ENCODE measurements around the gene OR1F1. TPM values are rescaled to one million over a fixed set of nuclear protein-coding genes. Genes with fewer than 3 reads are reported as not detected.

The OR1F1 gene
- total and polyA plus RNA-seq, 9 of the 15 experiments (the other 6 are each of a cell fraction or from before 2014, with no cell fraction given), result 0.15 to 0.61 (median 0.35) TPM; not detected in 3

DNA sequence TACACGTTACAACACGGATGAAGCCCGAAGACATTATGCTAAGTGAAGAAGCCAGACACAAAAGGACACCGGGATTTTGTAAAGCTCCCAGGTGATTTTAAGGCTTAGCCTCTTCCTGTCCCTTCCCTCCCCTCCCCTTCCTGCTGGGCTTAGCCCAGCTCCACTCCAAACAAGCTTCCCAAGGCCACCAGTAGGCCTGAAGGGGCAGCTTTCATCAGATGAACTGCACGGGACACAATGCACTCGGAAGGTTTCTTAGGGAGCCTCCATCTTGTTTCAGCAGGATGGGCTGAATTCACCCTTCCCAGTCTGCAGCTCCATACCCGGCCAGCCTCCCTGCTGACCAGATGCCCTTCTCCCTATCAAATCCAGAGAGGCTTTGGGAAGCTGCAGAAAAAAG, 58.0 kb downstream of the OR1F1 start:
- Histone ChIP-seq H3K27me3 (ENCODE audit: control insufficient read depth in 2 of 2, insufficient read depth in 2 of 2, low read length in 2 of 2) (peaks cover 34 to 65% of the 10 kb centered on the region in 2 experiments), H3K4me1 (replicated peaks in 1 of 2; ENCODE audit: control insufficient read depth in 2 of 2, insufficient read depth in 2 of 2, low read length in 2 of 2) (peaks cover 0 to 5% of the 10 kb centered on the region in 2 experiments; a peak in 1 of 5 replicates), H3K27ac (ENCODE audit: extremely low read depth, low read depth, low read length) (no peak overlapping the region), H3K36me3 (ENCODE audit: control insufficient read depth, insufficient read depth, low read length) (no peaks in the 10 kb centered on the region), H3K4me3 (no peak overlapping the region), H3K79me2 (ENCODE audit: control insufficient read depth, insufficient read depth, low read length) (no peaks in the 10 kb centered on the region), H3K4me2 (ENCODE audit: insufficient read depth, low read length) (no peak overlapping the region), H2AFZ (ENCODE audit: low read depth, low read length) (no peak overlapping the region), H4K20me1 (replicated peaks; ENCODE audit: control insufficient read depth, insufficient read depth, low read length) (no peaks in the 10 kb centered on the region), H3K9me1 (ENCODE audit: control insufficient read depth, insufficient read depth, low read length) (no peaks in the 10 kb centered on the region), H3K9ac (ENCODE audit: insufficient read depth in 1 of 2, low read depth in 2 of 2, low read length in 2 of 2) (no peak overlapping the region), H3K9me3 (replicated peaks; ENCODE audit: control insufficient read depth, insufficient read depth, low read depth, low read length) (peaks cover 4% of the 10 kb centered on the region)
- TF ChIP-seq SMAD3 (CRISPR knock-in tag; conservative IDR thresholded peaks at IDR 0.05) (no peak), YY1 (IDR thresholded peaks at IDR 0.05; ENCODE audit: borderline replicate concordance in 1 of 3, control insufficient read depth in 1 of 3, extremely low read depth in 1 of 3, insufficient read depth in 3 of 3, insufficient read length in 1 of 3, insufficient replicate concordance in 2 of 3, low read depth in 1 of 3, low read length in 2 of 3) (peak in 1 of 3 experiments; percentile 22)
- ChIA-PET POLR2A (interaction anchor here (1.2 kb wide), 1 partner anchor 17 kb away, joined by 6 read pairs; no protein-coding TSS in a partner anchor), CTCF (ENCODE audit: low intra/inter-chr PET ratio) (no interaction called here)
- no TSS peak for BruUV-seq (replicated peaks)
- no peak for DNase-seq (ENCODE audit: extremely low read depth in 1 of 4, low spot score in 3 of 4)
- in situ Hi-C loops (cut with MboI), result no loop called here
- FAIRE-seq, result no peak
- WGBS (ENCODE audit: insufficient coverage, low coverage, missing lambda C conversion rate), result 15% methylated on average over 7 of the region's 7 CpGs
- peak; percentile 48 for ATAC-seq
- intact Hi-C loops (cut with micrococcal nuclease), result no loop called here

DNA sequence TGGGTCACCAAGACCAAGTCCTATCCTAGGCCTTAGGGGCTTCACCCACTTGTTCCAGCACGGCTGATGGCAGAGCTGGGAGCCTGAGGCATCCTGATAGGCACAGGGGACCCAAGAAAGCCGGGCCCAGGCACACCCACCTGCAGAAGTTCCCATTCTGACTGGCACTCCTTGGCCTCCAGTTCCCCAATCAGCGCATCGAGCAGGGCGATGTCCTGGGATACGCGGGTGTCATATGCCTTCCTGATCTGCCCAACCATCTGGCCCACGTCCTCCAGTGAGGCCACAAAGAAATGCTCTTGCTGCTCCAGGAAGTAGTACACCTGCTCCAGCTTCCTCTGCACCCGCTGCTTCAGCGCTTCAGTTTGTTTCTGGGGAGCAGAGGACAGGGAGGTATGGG, 58.9 kb downstream of the OR1F1 start:
- TF ChIP-seq KLF10 (CRISPR knock-in tag; IDR thresholded peaks at IDR 0.05), result no peak
- TF ChIP-seq, protein P1, sequence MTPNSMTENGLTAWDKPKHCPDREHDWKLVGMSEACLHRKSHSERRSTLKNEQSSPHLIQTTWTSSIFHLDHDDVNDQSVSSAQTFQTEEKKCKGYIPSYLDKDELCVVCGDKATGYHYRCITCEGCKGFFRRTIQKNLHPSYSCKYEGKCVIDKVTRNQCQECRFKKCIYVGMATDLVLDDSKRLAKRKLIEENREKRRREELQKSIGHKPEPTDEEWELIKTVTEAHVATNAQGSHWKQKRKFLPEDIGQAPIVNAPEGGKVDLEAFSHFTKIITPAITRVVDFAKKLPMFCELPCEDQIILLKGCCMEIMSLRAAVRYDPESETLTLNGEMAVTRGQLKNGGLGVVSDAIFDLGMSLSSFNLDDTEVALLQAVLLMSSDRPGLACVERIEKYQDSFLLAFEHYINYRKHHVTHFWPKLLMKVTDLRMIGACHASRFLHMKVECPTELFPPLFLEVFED (CRISPR knock-in tag; conservative IDR thresholded peaks at IDR 0.05), result no peak
- no peak for TF ChIP-seq NFE2 (IDR thresholded peaks at IDR 0.05; ENCODE audit: low read depth)
- TF ChIP-seq RBM34 (IDR thresholded peaks at IDR 0.05; ENCODE audit: borderline replicate concordance, insufficient read depth, low read length), result no peak
- TF ChIP-seq, protein P2, sequence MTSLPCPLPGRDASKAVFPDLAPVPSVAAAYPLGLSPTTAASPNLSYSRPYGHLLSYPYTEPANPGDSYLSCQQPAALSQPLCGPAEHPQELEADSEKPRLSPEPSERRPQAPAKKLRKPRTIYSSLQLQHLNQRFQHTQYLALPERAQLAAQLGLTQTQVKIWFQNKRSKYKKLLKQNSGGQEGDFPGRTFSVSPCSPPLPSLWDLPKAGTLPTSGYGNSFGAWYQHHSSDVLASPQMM (CRISPR knock-in tag; IDR thresholded peaks at IDR 0.05), result no peak
- no peak for TF ChIP-seq ESRRB (CRISPR knock-in tag; IDR thresholded peaks at IDR 0.05; ENCODE audit: borderline replicate concordance)
- TF ChIP-seq SUPT5H (IDR thresholded peaks at IDR 0.05), result no peak
- no peak for TF ChIP-seq STAT5B (CRISPR knock-in tag; IDR thresholded peaks at IDR 0.05)
- no peak for TF ChIP-seq ZNF324 (CRISPR knock-in tag; IDR thresholded peaks at IDR 0.05)
- ChIA-PET CTCF (ENCODE audit: low intra/inter-chr PET ratio) (no interaction called here), POLR2A (no interaction called here)
- DNase-seq (ENCODE audit: extremely low read depth in 1 of 4, low spot score in 3 of 4) (no peak), FAIRE-seq (no peak), ATAC-seq (no peak)
- BruUV-seq (replicated peaks), result no TSS peak
- Histone ChIP-seq H3K36me3 (ENCODE audit: control insufficient read depth, insufficient read depth, low read length) (no peaks in the 10 kb centered on the region), H2AFZ (ENCODE audit: low read depth, low read length) (no peak overlapping the region), H4K20me1 (replicated peaks; ENCODE audit: control insufficient read depth, insufficient read depth, low read length) (no peaks in the 10 kb centered on the region), H3K79me2 (ENCODE audit: control insufficient read depth, insufficient read depth, low read length) (no peaks in the 10 kb centered on the region), H3K27me3 (ENCODE audit: control insufficient read depth in 2 of 2, insufficient read depth in 2 of 2, low read length in 2 of 2) (peaks cover 28 to 70% of the 10 kb centered on the region in 2 experiments), H3K4me3 (no peak overlapping the region), H3K9me1 (ENCODE audit: control insufficient read depth, insufficient read depth, low read length) (no peaks in the 10 kb centered on the region), H3K9ac (ENCODE audit: insufficient read depth in 1 of 2, low read depth in 2 of 2, low read length in 2 of 2) (no peak overlapping the region), H3K4me1 (replicated peaks in 1 of 2; ENCODE audit: control insufficient read depth in 2 of 2, insufficient read depth in 2 of 2, low read length in 2 of 2) (peaks cover 0 to 5% of the 10 kb centered on the region in 2 experiments; a peak in 1 of 5 replicates), H3K27ac (ENCODE audit: extremely low read depth, low read depth, low read length) (no peak overlapping the region), H3K4me2 (ENCODE audit: insufficient read depth, low read length) (no peak overlapping the region), H3K9me3 (replicated peaks; ENCODE audit: control insufficient read depth, insufficient read depth, low read depth, low read length) (peaks cover 4% of the 10 kb centered on the region)
- WGBS (ENCODE audit: insufficient coverage, low coverage, missing lambda C conversion rate), result 32% methylated on average over 8 of the region's 10 CpGs
- intact Hi-C loops (cut with micrococcal nuclease), result no loop called here
- in situ Hi-C loops (cut with MboI), result no loop called here
